DND-41 (cell line): ENCODE measurements around the gene TMEM178B.

Experiments used
- ATAC-seq: fragments of 200-7000 bp; cut with Tn5 transposase; 3 replicates; pipeline ENCODE4 v1.9.1; 2021; ENCODE audit warnings: low read depth; ENCODE audit not compliant: insufficient read depth
- DNase-seq: peaks from one replicate; pipeline ENCODE4 v3.0.0-alpha.2; 2020
- H2AFZ ChIP-seq: 2 replicates; pipeline ENCODE4 v1.6.0; 2012; ENCODE audit warnings: low read depth, low read length
- H3K27ac ChIP-seq: 2 replicates; pipeline ENCODE4 v1.5.1; 2012; ENCODE audit warnings: low read length, inconsistent platforms
- H3K27me3 ChIP-seq: fragments of 200-600 bp; sonication (generic); 2 replicates; pipeline ENCODE4 v1.6.0; 2012; ENCODE audit warnings: low read length, mild to moderate bottlenecking, inconsistent platforms; ENCODE audit not compliant: insufficient read depth, poor library complexity
- H3K36me3 ChIP-seq: 2 replicates; pipeline ENCODE4 v1.5.1; 2012; ENCODE audit warnings: low read length, inconsistent platforms; ENCODE audit not compliant: insufficient read depth
- H3K4me1 ChIP-seq: 2 replicates; pipeline ENCODE4 v1.5.1; 2012; ENCODE audit warnings: mild to moderate bottlenecking, low read length; ENCODE audit not compliant: insufficient read depth
- H3K4me2 ChIP-seq: 2 replicates; pipeline ENCODE4 v1.6.0; 2012; ENCODE audit warnings: mild to moderate bottlenecking, moderate library complexity, low read length, inconsistent platforms; ENCODE audit not compliant: insufficient read depth
- H3K4me3 ChIP-seq, 2 experiments: fragments of 200-600 bp in 1 of 2; shearing (Covaris generic) in 1 of 2; 2 replicates each; pipeline ENCODE4 v1.5.1; 2012 to 2016; ENCODE audit warnings: inconsistent platforms in 2 of 2, low read length in 2 of 2, mild to moderate bottlenecking in 2 of 2, low read depth in 1 of 2, moderate library complexity in 1 of 2
- H3K79me2 ChIP-seq: 2 replicates; pipeline ENCODE4 v1.6.0; 2012; ENCODE audit warnings: low read length, inconsistent platforms; ENCODE audit not compliant: insufficient read depth
- H3K9ac ChIP-seq: 2 replicates; pipeline ENCODE4 v1.6.0; 2012; ENCODE audit warnings: low read depth, mild to moderate bottlenecking, inconsistent platforms, low read length, moderate library complexity
- H3K9me3 ChIP-seq: 2 replicates; pipeline ENCODE4 v1.5.1; 2012; ENCODE audit warnings: low read length, moderate library complexity, mild to moderate bottlenecking, inconsistent platforms; ENCODE audit not compliant: insufficient read depth, severe bottlenecking
- H4K20me1 ChIP-seq: 2 replicates; pipeline ENCODE4 v1.6.0; 2012; ENCODE audit warnings: low read length; ENCODE audit not compliant: insufficient read depth
- CTCF ChIP-seq: IDR thresholded peaks from 2 replicates; pipeline ENCODE4 v1.5.1; 2012; ENCODE audit warnings: borderline replicate concordance, low read length, moderate library complexity, mild to moderate bottlenecking; ENCODE audit not compliant: poor library complexity, severe bottlenecking; ENCODE audit errors: extremely low read depth
- EZH2 ChIP-seq: IDR thresholded peaks from 3 replicates; pipeline ENCODE4 v1.6.1; 2012; ENCODE audit warnings: borderline replicate concordance, low read depth, mild to moderate bottlenecking, moderate library complexity, low read length, inconsistent platforms; ENCODE audit not compliant: severe bottlenecking

The TMEM178B gene

GRCh38 chr7:141209454-141209853 lies 135.6 kb downstream of the TMEM178B start:
- ATAC-seq (no peak), DNase-seq (no peak)
- Histone ChIP-seq H3K27ac (no peak overlapping the region), H3K4me2 (no peak overlapping the region), H3K9me3 (no peaks in the 10 kb centered on the region), H3K4me3 (no peak overlapping the region), H3K4me1 (no peaks in the 10 kb centered on the region), H3K27me3 (no peaks in the 10 kb centered on the region), H3K79me2 (no peaks in the 10 kb centered on the region), H4K20me1 (0 out of 2 replicates have a peak, but pooled peaks cover 3% of the 10 kb centered on the region), H3K36me3 (no peaks in the 10 kb centered on the region), H2AFZ (no peak overlapping the region), H3K9ac (no peak overlapping the region)
- TF ChIP-seq EZH2 (no peak), CTCF (no peak)

GRCh38 chr7:141210862-141211261 lies 137.0 kb downstream of the TMEM178B start:
- H3K9ac ChIP-seq, result no peak overlapping the region
- H4K20me1 ChIP-seq, result 0 out of 2 replicates have a peak, but pooled peaks cover 3% of the 10 kb centered on the region
- no peaks in the 10 kb centered on the region for H3K9me3 ChIP-seq
- TF ChIP-seq EZH2 (no peak), CTCF (no peak)
- no peak overlapping the region for H2AFZ ChIP-seq
- H3K79me2 ChIP-seq, result no peaks in the 10 kb centered on the region
- H3K4me1 ChIP-seq, result no peaks in the 10 kb centered on the region
- H3K36me3 ChIP-seq, result no peaks in the 10 kb centered on the region
- H3K27me3 ChIP-seq, result no peaks in the 10 kb centered on the region
- no peak overlapping the region for H3K4me3 ChIP-seq
- DNase-seq (no peak), ATAC-seq (no peak)
- no peak overlapping the region for H3K4me2 ChIP-seq
- H3K27ac ChIP-seq, result no peak overlapping the region

- Histone ChIP-seq H4K20me1 (0 out of 2 replicates have a peak, but pooled peaks cover 3% of the 10 kb centered on the region), H3K9me3 (no peaks in the 10 kb centered on the region), H3K4me1 (no peaks in the 10 kb centered on the region), H3K27me3 (no peaks in the 10 kb centered on the region), H2AFZ (no peak overlapping the region), H3K79me2 (no peaks in the 10 kb centered on the region), H3K9ac (no peak overlapping the region), H3K36me3 (no peaks in the 10 kb centered on the region), H3K4me2 (no peak overlapping the region), H3K27ac (no peak overlapping the region), H3K4me3 (no peak overlapping the region)
- ATAC-seq, result no peak
- TF ChIP-seq CTCF (no peak), EZH2 (no peak)
- DNase-seq, result no peak
These were observed 139.4 kb downstream of the TMEM178B start for GRCh38 chr7:141213226-141213625.

- Histone ChIP-seq H3K36me3 (no peaks in the 10 kb centered on the region), H3K27ac (no peak overlapping the region), H3K4me3 (no peak overlapping the region), H3K4me2 (no peak overlapping the region), H3K4me1 (no peaks in the 10 kb centered on the region), H2AFZ (no peak overlapping the region), H3K9ac (no peak overlapping the region), H3K27me3 (no peaks in the 10 kb centered on the region), H4K20me1 (no peaks in the 10 kb centered on the region), H3K79me2 (no peaks in the 10 kb centered on the region), H3K9me3 (no peaks in the 10 kb centered on the region)
- no peak for ATAC-seq
- no peak for DNase-seq
- no peak for TF ChIP-seq CTCF
- TF ChIP-seq EZH2, result no peak
These were observed 144.1 kb downstream of the TMEM178B start for GRCh38 chr7:141217938-141218337.
